B cell (primary cell): ENCODE results near the gene APP.

Source experiments
- CTCF ChIP-seq: fragments of 200-600 bp; IDR thresholded peaks from one replicate; pipeline ENCODE4 v1.8.0; 2022; ENCODE audit warnings: antibody characterized with exemption, mild to moderate bottlenecking
- EZH2 ChIP-seq: IDR thresholded peaks from 2 replicates; pipeline ENCODE4 v1.6.1; 2012; ENCODE audit warnings: borderline replicate concordance, low read depth, mild to moderate bottlenecking, moderate library complexity, low read length; ENCODE audit not compliant: insufficient read depth, poor library complexity, severe bottlenecking

GRCh38 chr21:25881524-25882376 is 288.8 kb downstream of the APP start:
- TF ChIP-seq CTCF (peak; percentile 99), EZH2 (no peak)
